AG09319 (cell line): ENCODE results near the gene SLC10A7.

Source experiments
- DNase-seq: peaks from one replicate; pipeline ENCODE4 v3.0.0-alpha.2; 2010; ENCODE audit warnings: low read depth; ENCODE audit errors: extremely low read depth
- TF ChIP-seq, protein P1 (sequence below): IDR thresholded peaks from 2 replicates; pipeline ENCODE4 v1.5.1; 2011; ENCODE audit warnings: low read depth, mild to moderate bottlenecking, inconsistent platforms, low read length, moderate library complexity

The SLC10A7 gene

DNA sequence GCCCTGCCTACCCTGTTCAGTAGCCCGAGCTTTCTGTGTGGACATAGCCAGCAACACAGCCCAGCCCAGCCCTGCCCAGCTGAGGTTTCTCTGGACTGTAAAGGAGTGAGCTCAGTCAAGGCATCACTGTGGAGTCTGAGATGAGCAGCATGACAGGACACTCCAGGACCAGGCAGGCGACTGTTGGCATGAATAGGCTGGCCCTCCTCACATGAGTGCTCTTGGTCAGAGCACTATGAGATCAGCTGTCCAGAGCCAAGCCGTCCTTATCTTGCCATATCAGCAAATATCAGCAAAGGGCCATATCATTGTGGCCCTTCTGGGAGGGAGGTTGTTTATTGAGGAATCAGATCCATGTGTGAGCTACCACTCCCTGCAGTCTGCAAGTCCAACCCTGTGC is 276.5 kb downstream of the SLC10A7 start:
- TF ChIP-seq, protein P1, sequence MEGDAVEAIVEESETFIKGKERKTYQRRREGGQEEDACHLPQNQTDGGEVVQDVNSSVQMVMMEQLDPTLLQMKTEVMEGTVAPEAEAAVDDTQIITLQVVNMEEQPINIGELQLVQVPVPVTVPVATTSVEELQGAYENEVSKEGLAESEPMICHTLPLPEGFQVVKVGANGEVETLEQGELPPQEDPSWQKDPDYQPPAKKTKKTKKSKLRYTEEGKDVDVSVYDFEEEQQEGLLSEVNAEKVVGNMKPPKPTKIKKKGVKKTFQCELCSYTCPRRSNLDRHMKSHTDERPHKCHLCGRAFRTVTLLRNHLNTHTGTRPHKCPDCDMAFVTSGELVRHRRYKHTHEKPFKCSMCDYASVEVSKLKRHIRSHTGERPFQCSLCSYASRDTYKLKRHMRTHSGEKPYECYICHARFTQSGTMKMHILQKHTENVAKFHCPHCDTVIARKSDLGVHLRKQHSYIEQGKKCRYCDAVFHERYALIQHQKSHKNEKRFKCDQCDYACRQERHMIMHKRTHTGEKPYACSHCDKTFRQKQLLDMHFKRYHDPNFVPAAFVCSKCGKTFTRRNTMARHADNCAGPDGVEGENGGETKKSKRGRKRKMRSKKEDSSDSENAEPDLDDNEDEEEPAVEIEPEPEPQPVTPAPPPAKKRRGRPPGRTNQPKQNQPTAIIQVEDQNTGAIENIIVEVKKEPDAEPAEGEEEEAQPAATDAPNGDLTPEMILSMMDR = no peak
- DNase-seq = no peak

DNA sequence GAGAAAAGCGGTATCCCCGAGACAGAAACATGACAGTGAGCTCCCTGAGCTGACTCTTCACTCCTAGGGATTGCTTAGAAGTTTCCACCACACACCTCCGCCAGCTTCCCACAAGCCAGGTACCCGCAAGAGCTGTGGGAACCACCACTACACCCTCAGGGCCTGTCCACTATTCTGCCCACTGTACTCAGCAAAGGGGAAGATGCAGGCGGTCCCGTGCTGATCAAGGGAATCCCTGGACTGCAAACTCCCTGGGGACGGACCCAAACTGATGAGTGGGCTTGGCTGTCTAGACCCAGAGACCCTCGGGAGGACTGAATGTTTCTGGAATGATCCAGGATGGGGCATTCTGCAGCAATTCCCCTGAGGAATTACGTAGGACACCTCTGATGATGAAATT is 277.2 kb downstream of the SLC10A7 start:
- TF ChIP-seq, protein P1 = no peak
- DNase-seq = no peak

DNA sequence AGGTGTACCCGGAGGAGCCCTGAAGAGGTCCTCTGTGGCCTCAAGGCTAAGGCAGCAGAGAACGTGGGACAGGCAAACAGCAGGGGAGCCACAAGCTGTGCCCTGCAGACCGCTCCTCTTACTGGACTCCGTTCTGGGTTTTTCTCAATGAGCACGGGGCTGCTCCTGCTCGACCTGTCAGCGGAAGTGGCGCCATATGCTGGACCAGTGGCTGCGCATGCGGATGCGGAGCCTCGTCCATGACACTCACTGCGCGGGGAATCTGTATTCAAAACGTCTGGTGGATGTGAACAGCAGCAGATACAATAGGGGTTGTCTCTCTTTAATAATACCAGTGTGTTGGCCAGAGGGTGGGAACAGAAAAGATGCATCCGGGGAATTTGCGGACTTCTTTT is 277.9 kb downstream of the SLC10A7 start:
- TF ChIP-seq, protein P1 = no peak
- no peak for DNase-seq

DNA sequence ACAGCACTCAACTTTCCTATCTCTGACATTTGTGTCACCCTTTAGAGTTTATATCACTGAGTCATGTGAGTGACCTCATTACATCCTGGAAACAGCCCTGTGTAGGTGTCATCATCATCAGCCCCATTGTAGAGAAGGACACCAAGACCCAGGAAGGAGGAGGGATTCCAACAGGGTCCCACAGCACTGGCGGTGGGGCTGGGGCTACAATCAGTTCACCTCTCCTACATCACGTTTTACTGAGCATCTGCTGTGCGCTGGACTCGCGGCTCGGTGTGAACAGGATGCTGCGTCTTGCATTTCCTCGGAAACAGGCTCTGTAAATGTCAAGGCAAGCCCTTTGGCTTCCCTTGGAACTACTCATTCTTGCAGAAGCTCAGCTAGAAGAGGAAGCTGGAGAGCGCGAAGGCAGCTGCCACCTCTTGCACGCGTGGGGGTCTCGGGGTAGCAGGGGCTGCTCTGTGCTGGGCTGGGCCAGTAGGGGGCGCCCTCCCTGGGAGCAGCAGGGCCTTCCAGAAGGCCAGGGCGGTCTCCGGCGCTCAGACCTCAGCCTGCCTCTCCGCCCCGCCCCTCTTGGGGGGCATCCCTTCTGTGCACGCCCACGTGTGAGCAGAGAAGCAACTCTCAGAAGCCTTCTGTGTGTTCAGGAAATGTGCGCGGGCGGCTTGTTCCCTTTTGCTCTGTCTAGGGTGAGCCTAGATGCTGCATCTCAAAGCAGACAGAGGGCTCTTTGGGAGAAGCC is 278.4 kb downstream of the SLC10A7 start:
- TF ChIP-seq, protein P1 = peak; percentile 24
- no peak for DNase-seq

DNA sequence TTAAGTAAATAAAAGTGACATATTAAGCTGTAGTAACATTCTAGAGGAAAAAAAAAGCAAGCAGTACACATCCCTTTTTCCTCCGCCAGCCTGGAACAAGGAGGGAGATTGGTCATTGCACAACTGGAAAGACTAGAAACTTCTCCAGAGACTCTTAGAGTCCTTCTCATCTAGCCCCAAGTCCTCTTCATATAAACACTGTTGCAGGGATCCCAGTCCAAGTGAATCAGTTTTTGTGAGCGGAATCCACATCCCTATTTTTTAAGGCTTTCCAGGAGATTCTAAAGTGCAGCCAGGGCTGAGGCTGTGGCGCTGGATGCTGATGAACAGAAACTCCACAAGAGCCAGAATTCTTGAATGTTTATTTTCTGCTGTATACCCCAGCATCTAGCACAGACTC is 283.6 kb downstream of the SLC10A7 start:
- TF ChIP-seq, protein P1 = no peak
- DNase-seq = no peak

DNA sequence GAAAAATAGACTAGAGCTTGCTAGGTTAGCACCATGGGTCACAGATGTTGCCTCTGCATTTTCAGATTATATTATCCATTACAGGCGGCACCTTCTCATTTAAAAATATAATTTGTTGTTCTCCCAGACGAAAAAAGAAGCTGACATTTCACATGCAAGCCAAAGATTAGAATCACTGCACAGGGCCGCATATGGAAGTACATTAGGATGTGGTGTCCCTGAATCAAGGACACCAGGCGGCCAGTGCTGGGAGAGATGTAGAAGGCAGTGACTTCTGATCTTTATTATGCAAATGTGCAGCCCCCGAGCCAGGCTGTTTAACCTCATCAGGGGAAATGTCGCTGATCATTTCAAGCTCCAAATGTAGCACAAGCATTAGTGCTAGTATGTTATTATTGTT is 284.6 kb downstream of the SLC10A7 start:
- no peak for DNase-seq
- TF ChIP-seq, protein P1 = no peak

DNA sequence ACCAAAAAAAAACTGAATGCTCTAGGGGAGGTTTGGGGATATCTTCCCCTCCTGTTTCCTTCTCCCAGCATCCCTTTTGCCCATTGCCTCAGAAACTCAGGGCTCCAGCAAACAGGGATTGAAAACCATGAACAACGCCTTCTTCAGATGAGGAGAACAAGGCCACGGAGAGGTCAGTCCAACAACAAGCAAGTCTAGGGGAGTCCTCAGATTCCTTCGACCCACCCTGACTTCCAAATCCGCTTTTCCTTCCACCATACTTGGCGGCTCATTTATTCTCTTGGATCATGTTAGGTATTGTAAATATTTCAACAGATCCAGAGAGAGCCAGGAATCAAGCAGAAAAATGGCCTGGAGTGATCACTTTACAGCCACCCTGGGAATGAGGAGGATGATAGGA is 285.5 kb downstream of the SLC10A7 start:
- TF ChIP-seq, protein P1 = no peak
- DNase-seq = no peak
